ENCODE data around the gene CASP7.

GRCh38 chr10:113695691-113696090 lies 16.0 kb downstream of the CASP7 start:
- no peak for TF ChIP-seq GTF2F1 (IDR thresholded peaks at IDR 0.05; ENCODE audit: borderline replicate concordance, low read depth, low read length)
- TF ChIP-seq EGR1 (IDR thresholded peaks at IDR 0.05; ENCODE audit: borderline replicate concordance, low read depth, low read length): no peak
- TF ChIP-seq EZH2 (IDR thresholded peaks at IDR 0.05; ENCODE audit: low read depth, low read length, severe bottlenecking): no peak
- TF ChIP-seq JUN (IDR thresholded peaks at IDR 0.05; ENCODE audit: low read depth, low read length): no peak
